H1 (cell line): ENCODE measurements around the gene SLC7A11. TPM values are rescaled to one million over a fixed set of nuclear protein-coding genes. Genes with fewer than 3 reads are reported as not detected.

Experiments used
- KDM1A ChIP-seq: fragments of 200-600, 300-600 bp; sonication (generic); IDR thresholded peaks from 2 replicates; pipeline ENCODE4 v1.7.1; 2016; ENCODE audit warnings: mild to moderate bottlenecking, low read length, borderline replicate concordance
- SP4 ChIP-seq: IDR thresholded peaks from 2 replicates; pipeline ENCODE4 v1.6.1; 2012; ENCODE audit warnings: low read length, inconsistent platforms
- polyA plus RNA-seq, 7 experiments: library from polyadenylated mRNA; depleted of rRNA in 3 of 7; stranded (reverse) in 5 of 7; unstranded in 2 of 7; fragments of >200 nt in 5 of 7; fragments of 200-250 nt in 2 of 7; gene quantifications; 1 replicate in 5 of 7; 2 replicates in 1 of 7; 4 replicates in 1 of 7; pipeline versions ENCODE4 v1.2.1 to v1.2.3, GENCODE V29; 2011 to 2013; ENCODE audit warnings: missing spikeins in 2 of 7, mixed read lengths in 2 of 7
- total RNA-seq: library from RNA; stranded (reverse); fragmentation: NEBNext Ultra II Directional; extraction: Animal tissue kit (Norgen Biotek cat#: 25700); gene quantifications from 2 replicates; pipeline ENCODE4 v1.2.1, GENCODE V29; 2021

Gene SLC7A11
- total and polyA plus RNA-seq, 2 of the 8 experiments (the other 6 are each of a cell fraction or from before 2014, with no cell fraction given), result 6.6 to 17.0 TPM

- no peak for TF ChIP-seq SP4
- TF ChIP-seq KDM1A, result no peak
Measured at GRCh38 chr4:138161351-138161750, 80.8 kb downstream of the SLC7A11 start (continued).
